Measurements from ENCODE around the gene ICE2.
A peak's percentile ranks its signal among the peaks of the same experiment; 100 is the strongest.
"Not testable (repeated sequence)": the region's sequence is repeated elsewhere in the genome, so short reads cannot be mapped to it uniquely, and the experiment has no call there.

Gene ICE2

DNA sequence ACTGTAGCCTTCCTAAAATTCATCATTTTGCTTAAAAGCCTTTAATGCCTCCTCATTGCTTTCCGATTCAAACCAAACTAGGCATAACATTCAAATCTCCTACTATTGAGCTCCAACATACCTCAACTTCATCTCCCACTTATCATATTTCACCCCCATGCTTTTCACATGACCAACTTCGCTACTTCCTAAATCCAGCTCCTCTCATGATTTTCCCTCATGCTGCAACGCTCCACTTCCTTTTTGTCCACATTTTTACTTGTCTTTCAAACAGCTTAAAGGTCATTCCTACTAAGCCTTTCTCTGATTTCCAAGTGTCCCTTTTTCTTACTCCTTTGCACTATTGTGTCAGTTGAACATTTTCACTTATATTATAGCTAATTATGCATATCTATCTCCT, 60.8 kb downstream of the ICE2 start:
- no peak overlapping the region for H2AFZ ChIP-seq
- no peak overlapping the region for H3K4me3 ChIP-seq (ENCODE audit: low read depth, low read length)
- H3K9ac ChIP-seq = no peak overlapping the region
- H3K79me2 ChIP-seq = no peaks in the 10 kb centered on the region
- peaks cover 3% of the 10 kb centered on the region for H3K36me3 ChIP-seq (ENCODE audit: control insufficient read depth, insufficient read depth, low read length)
- TF ChIP-seq, protein P1, sequence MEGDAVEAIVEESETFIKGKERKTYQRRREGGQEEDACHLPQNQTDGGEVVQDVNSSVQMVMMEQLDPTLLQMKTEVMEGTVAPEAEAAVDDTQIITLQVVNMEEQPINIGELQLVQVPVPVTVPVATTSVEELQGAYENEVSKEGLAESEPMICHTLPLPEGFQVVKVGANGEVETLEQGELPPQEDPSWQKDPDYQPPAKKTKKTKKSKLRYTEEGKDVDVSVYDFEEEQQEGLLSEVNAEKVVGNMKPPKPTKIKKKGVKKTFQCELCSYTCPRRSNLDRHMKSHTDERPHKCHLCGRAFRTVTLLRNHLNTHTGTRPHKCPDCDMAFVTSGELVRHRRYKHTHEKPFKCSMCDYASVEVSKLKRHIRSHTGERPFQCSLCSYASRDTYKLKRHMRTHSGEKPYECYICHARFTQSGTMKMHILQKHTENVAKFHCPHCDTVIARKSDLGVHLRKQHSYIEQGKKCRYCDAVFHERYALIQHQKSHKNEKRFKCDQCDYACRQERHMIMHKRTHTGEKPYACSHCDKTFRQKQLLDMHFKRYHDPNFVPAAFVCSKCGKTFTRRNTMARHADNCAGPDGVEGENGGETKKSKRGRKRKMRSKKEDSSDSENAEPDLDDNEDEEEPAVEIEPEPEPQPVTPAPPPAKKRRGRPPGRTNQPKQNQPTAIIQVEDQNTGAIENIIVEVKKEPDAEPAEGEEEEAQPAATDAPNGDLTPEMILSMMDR (IDR thresholded peaks at IDR 0.05) = no peak
- H3K4me2 ChIP-seq (ENCODE audit: low read length) = peak overlapping the region; percentile 49
- H3K9me3 ChIP-seq (ENCODE audit: control insufficient read depth, low read length) = no peaks in the 10 kb centered on the region
- peaks cover 12% of the 10 kb centered on the region for H3K4me1 ChIP-seq
- H3K27me3 ChIP-seq (ENCODE audit: control insufficient read depth, insufficient read depth, low read length) = no peaks in the 10 kb centered on the region
- H3K27ac ChIP-seq = peak overlapping the region; percentile 67

DNA sequence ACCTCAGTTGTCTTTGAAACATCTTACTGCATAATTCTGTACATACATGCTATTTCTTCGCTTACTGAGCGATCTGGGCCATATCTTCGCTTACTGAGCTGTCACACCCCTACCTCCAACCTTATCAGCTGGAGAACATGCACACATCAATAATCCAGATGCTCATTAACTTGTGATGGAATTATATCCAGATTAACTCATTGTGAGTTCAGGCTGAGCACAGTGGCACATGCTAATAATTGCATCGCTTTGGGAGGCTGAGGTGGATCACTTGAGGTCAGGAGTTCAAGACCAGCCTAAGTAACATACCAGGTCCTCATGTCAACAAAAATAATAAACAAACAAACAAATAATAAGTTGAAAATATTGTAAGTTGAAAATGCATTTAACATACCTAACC, 61.8 kb downstream of the ICE2 start:
- Histone ChIP-seq H3K4me2 (ENCODE audit: low read length) (no peak overlapping the region), H3K4me1 (peaks cover 12% of the 10 kb centered on the region), H3K4me3 (ENCODE audit: low read depth, low read length) (no peak overlapping the region), H3K27ac (peak overlapping the region; percentile 67), H3K9ac (no peak overlapping the region), H3K36me3 (ENCODE audit: control insufficient read depth, insufficient read depth, low read length) (no peaks in the 10 kb centered on the region), H2AFZ (no peak overlapping the region), H3K79me2 (no peaks in the 10 kb centered on the region), H3K9me3 (ENCODE audit: control insufficient read depth, low read length) (no peaks in the 10 kb centered on the region), H3K27me3 (ENCODE audit: control insufficient read depth, insufficient read depth, low read length) (no peaks in the 10 kb centered on the region)
- TF ChIP-seq, protein P1 (IDR thresholded peaks at IDR 0.05) = no peak

- peaks cover 12% of the 10 kb centered on the region for H3K4me1 ChIP-seq
- no peaks in the 10 kb centered on the region for H3K9me3 ChIP-seq (ENCODE audit: control insufficient read depth, low read length)
- no peaks in the 10 kb centered on the region for H3K27me3 ChIP-seq (ENCODE audit: control insufficient read depth, insufficient read depth, low read length)
- no peak overlapping the region for H3K4me3 ChIP-seq (ENCODE audit: low read depth, low read length)
- no peak overlapping the region for H3K27ac ChIP-seq
- no peak overlapping the region for H3K4me2 ChIP-seq (ENCODE audit: low read length)
- TF ChIP-seq, protein P1 (IDR thresholded peaks at IDR 0.05) = no peak
- no peak overlapping the region for H2AFZ ChIP-seq
- H3K9ac ChIP-seq = no peak overlapping the region
- no peaks in the 10 kb centered on the region for H3K36me3 ChIP-seq (ENCODE audit: control insufficient read depth, insufficient read depth, low read length)
- no peaks in the 10 kb centered on the region for H3K79me2 ChIP-seq
Measured at GRCh38 chr15:60416484-60416883, 62.5 kb downstream of the ICE2 start.

- TF ChIP-seq, protein P1 (IDR thresholded peaks at IDR 0.05) = no peak
- no peak overlapping the region for H2AFZ ChIP-seq
- H3K4me1 ChIP-seq = peaks cover 9% of the 10 kb centered on the region
- no peak overlapping the region for H3K27ac ChIP-seq
- no peaks in the 10 kb centered on the region for H3K36me3 ChIP-seq (ENCODE audit: control insufficient read depth, insufficient read depth, low read length)
- no peaks in the 10 kb centered on the region for H3K79me2 ChIP-seq
- H3K27me3 ChIP-seq (ENCODE audit: control insufficient read depth, insufficient read depth, low read length) = no peaks in the 10 kb centered on the region
- no peaks in the 10 kb centered on the region for H3K9me3 ChIP-seq (ENCODE audit: control insufficient read depth, low read length)
- no peak overlapping the region for H3K4me2 ChIP-seq (ENCODE audit: low read length)
- no peak overlapping the region for H3K4me3 ChIP-seq (ENCODE audit: low read depth, low read length)
- no peak overlapping the region for H3K9ac ChIP-seq
Measured at GRCh38 chr15:60414016-60414682, 64.8 kb downstream of the ICE2 start.

GRCh38 chr15:60413231-60413824, 65.6 kb downstream of the ICE2 start:
- Histone ChIP-seq H3K27ac (no peak overlapping the region), H3K4me3 (ENCODE audit: low read depth, low read length) (no peak overlapping the region), H3K79me2 (no peaks in the 10 kb centered on the region), H3K4me2 (ENCODE audit: low read length) (no peak overlapping the region), H3K9ac (no peak overlapping the region), H2AFZ (no peak overlapping the region), H3K9me3 (ENCODE audit: control insufficient read depth, low read length) (no peaks in the 10 kb centered on the region), H3K27me3 (ENCODE audit: control insufficient read depth, insufficient read depth, low read length) (no peaks in the 10 kb centered on the region), H3K36me3 (ENCODE audit: control insufficient read depth, insufficient read depth, low read length) (no peaks in the 10 kb centered on the region), H3K4me1 (peaks cover 7% of the 10 kb centered on the region)
- TF ChIP-seq, protein P1 (IDR thresholded peaks at IDR 0.05) = no peak

DNA sequence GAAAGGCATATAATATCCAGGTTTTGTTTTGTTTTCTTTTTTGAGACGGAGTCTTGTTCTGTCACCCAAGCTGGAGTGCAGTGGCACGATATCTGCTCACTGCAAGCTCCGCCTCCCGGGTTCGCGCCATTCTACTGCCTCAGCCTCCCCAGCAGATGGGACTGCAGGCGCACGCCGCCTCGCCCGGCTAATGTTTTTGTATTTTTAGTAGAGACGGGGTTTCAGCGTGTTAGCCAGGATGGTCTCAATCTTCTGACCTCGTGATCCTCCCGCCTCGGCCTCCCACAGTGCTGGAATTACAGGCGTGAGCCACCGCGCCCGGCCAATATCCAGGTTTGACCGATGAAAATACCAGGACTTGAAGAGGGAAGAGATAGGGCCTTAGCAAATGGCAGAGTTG, 66.1 kb downstream of the ICE2 start:
- not testable (repeated sequence) for H3K27ac ChIP-seq, H3K4me1 ChIP-seq

More for the DNA sequence above, 66.1 kb downstream of the ICE2 start:
- H3K36me3 ChIP-seq (ENCODE audit: control insufficient read depth, insufficient read depth, low read length); H3K4me3 ChIP-seq (ENCODE audit: low read depth, low read length); H2AFZ ChIP-seq; H3K4me2 ChIP-seq (ENCODE audit: low read length); H3K9ac ChIP-seq; H3K27me3 ChIP-seq (ENCODE audit: control insufficient read depth, insufficient read depth, low read length); H3K79me2 ChIP-seq; H3K9me3 ChIP-seq (ENCODE audit: control insufficient read depth, low read length): not testable (repeated sequence)
